IMR-90 (cell line): ENCODE data around the gene PARVB.

Source experiments
- BHLHE40 ChIP-seq: fragments of 150-350 bp; IDR thresholded peaks from 2 replicates; pipeline ENCODE4 v1.6.1; 2016; ENCODE audit warnings: mild to moderate bottlenecking, low read depth, low read length
- CEBPB ChIP-seq: IDR thresholded peaks from 2 replicates; pipeline ENCODE4 v1.6.1; 2012; ENCODE audit warnings: low read depth, low read length, improper control_type of control experiment
- CTCF ChIP-seq: conservative IDR thresholded peaks from 2 replicates; pipeline ENCODE4 v1.5.1; 2012; ENCODE audit warnings: mild to moderate bottlenecking, low read depth, low read length, improper control_type of control experiment
- FOS ChIP-seq: fragments of 150-350 bp; IDR thresholded peaks from 2 replicates; pipeline ENCODE4 v1.6.1; 2016; ENCODE audit warnings: low read depth, low read length
- MAFK ChIP-seq: IDR thresholded peaks from 2 replicates; pipeline ENCODE4 v1.6.1; 2012; ENCODE audit warnings: low read depth, low read length, improper control_type of control experiment
- MAZ ChIP-seq: IDR thresholded peaks from 2 replicates; pipeline ENCODE4 v1.6.1; 2012; ENCODE audit warnings: low read depth, mild to moderate bottlenecking, low read length, improper control_type of control experiment, moderate library complexity, borderline replicate concordance
- MXI1 ChIP-seq: IDR thresholded peaks from 2 replicates; pipeline ENCODE4 v1.6.1; 2012; ENCODE audit warnings: low read depth, mild to moderate bottlenecking, low read length, moderate library complexity, borderline replicate concordance
- NFE2L2 ChIP-seq: fragments of 150-350 bp; IDR thresholded peaks from 2 replicates; pipeline ENCODE4 v1.6.1; 2016; ENCODE audit warnings: low read depth, mild to moderate bottlenecking, low read length
- POLR2A ChIP-seq: IDR thresholded peaks from 2 replicates; pipeline ENCODE4 v1.6.1; 2012; ENCODE audit warnings: mild to moderate bottlenecking, low read depth, low read length
- RAD21 ChIP-seq: IDR thresholded peaks from 2 replicates; pipeline ENCODE4 v1.6.1; 2012; ENCODE audit warnings: low read length, improper control_type of control experiment
- RFX5 ChIP-seq: IDR thresholded peaks from 2 replicates; pipeline ENCODE4 v1.8.0; 2012; ENCODE audit warnings: low read depth, mild to moderate bottlenecking, low read length, moderate library complexity
- SMC3 ChIP-seq: fragments of 150-350 bp; IDR thresholded peaks from 2 replicates; pipeline ENCODE4 v1.6.1; 2016; ENCODE audit warnings: low read depth, mild to moderate bottlenecking, antibody characterized with exemption, low read length, moderate library complexity
- TF ChIP-seq, protein P1 (sequence below): fragments of 150-350 bp; IDR thresholded peaks from 2 replicates; pipeline ENCODE4 v1.6.1; 2017; ENCODE audit warnings: mild to moderate bottlenecking, antibody characterized with exemption, low read length, low read depth

- TF ChIP-seq BHLHE40, result no peak
- TF ChIP-seq POLR2A, result no peak
- no peak for TF ChIP-seq CTCF
- TF ChIP-seq FOS, result no peak
- TF ChIP-seq RFX5, result no peak
- TF ChIP-seq SMC3, result no peak
- no peak for TF ChIP-seq MXI1
- TF ChIP-seq CEBPB, result no peak
- TF ChIP-seq MAZ, result no peak
- no peak for TF ChIP-seq MAFK
- no peak for TF ChIP-seq RAD21
- TF ChIP-seq, protein P1, sequence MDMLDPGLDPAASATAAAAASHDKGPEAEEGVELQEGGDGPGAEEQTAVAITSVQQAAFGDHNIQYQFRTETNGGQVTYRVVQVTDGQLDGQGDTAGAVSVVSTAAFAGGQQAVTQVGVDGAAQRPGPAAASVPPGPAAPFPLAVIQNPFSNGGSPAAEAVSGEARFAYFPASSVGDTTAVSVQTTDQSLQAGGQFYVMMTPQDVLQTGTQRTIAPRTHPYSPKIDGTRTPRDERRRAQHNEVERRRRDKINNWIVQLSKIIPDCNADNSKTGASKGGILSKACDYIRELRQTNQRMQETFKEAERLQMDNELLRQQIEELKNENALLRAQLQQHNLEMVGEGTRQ, result no peak
- no peak for TF ChIP-seq NFE2L2
Observed at GRCh38 chr22:44071781-44072326, 47.8 kb downstream of the PARVB start.
